AG10803 (cell line): ENCODE data around the gene SIRPB2.

Experiments used
- DNase-seq: peaks from one replicate; pipeline ENCODE4 v3.0.0; 2010; ENCODE audit warnings: low read depth
- H3K4me3 ChIP-seq: 2 replicates; pipeline ENCODE4 v1.5.1; 2011; ENCODE audit warnings: mild to moderate bottlenecking, low read length, control low read depth
- CTCF ChIP-seq: conservative IDR thresholded peaks from 2 replicates; pipeline ENCODE4 v1.5.1; 2011; ENCODE audit warnings: mild to moderate bottlenecking, low read length, control low read depth, inconsistent platforms

The SIRPB2 gene

GRCh38 chr20:1517010-1517409, 25.8 kb upstream of the SIRPB2 start:
- TF ChIP-seq CTCF = no peak
- H3K4me3 ChIP-seq = no peak overlapping the region
- no peak for DNase-seq

GRCh38 chr20:1513801-1514200, 22.6 kb upstream of the SIRPB2 start:
- no peak overlapping the region for H3K4me3 ChIP-seq
- no peak for TF ChIP-seq CTCF
- no peak for DNase-seq

- peak; percentile 46 for DNase-seq
- H3K4me3 ChIP-seq = no peak overlapping the region
These were observed 18.0 kb upstream of the SIRPB2 start for GRCh38 chr20:1509237-1509636.

GRCh38 chr20:1508574-1508973, 17.4 kb upstream of the SIRPB2 start:
- DNase-seq = no peak
- no peak; the same call in 1 of the 2 replicates for TF ChIP-seq CTCF
- no peak overlapping the region for H3K4me3 ChIP-seq

More at GRCh38 chr20:1509237-1509636, 18.0 kb upstream of the SIRPB2 start:
- peak; percentile 60 for TF ChIP-seq CTCF

GRCh38 chr20:1507276-1507675, 16.1 kb upstream of the SIRPB2 start:
- no peak overlapping the region for H3K4me3 ChIP-seq
- no peak for DNase-seq
- no peak for TF ChIP-seq CTCF

GRCh38 chr20:1505871-1506270, 14.7 kb upstream of the SIRPB2 start:
- H3K4me3 ChIP-seq = no peak overlapping the region
- DNase-seq = no peak
- TF ChIP-seq CTCF = no peak

- peak; percentile 27 for DNase-seq
- no peak for TF ChIP-seq CTCF
- H3K4me3 ChIP-seq = no peak overlapping the region
These were observed 14.1 kb upstream of the SIRPB2 start for GRCh38 chr20:1505361-1505760.
